ENCODE results near the gene IRX3. TPM values are rescaled to one million over a fixed set of nuclear protein-coding genes. Genes with fewer than 3 reads are reported as not detected.

The IRX3 gene
- total RNA-seq, 1 donor from 2014 or later: 0.11 TPM

DNA sequence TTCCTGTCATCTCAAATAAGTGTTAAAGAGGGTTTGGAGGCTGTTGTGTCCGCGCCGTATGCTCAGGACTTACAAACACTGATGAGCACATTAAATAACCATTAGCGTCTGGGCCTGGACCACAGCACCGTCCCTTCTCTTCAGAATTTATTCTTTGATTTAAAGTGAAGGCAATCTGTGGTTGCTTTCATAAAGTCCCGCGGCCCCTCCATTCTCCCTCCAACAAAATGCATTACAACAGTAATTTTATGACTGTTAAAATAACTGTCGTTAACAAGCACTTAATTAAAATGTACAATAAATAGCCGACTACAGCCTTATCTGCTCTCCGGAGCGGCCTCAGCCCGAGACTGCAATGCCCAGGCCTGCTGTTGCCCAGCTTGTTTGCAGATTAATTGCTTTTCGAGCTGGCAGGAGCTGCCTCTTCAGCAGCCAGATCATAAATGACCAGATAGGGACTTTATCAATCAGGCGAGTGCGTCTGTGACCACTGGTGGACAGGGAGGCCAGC lies 30.6 kb upstream of the IRX3 start:
- H3K4me3 ChIP-seq: no peak overlapping the region
- H3K36me3 ChIP-seq: no peaks in the 10 kb centered on the region
- TF ChIP-seq, protein P1, sequence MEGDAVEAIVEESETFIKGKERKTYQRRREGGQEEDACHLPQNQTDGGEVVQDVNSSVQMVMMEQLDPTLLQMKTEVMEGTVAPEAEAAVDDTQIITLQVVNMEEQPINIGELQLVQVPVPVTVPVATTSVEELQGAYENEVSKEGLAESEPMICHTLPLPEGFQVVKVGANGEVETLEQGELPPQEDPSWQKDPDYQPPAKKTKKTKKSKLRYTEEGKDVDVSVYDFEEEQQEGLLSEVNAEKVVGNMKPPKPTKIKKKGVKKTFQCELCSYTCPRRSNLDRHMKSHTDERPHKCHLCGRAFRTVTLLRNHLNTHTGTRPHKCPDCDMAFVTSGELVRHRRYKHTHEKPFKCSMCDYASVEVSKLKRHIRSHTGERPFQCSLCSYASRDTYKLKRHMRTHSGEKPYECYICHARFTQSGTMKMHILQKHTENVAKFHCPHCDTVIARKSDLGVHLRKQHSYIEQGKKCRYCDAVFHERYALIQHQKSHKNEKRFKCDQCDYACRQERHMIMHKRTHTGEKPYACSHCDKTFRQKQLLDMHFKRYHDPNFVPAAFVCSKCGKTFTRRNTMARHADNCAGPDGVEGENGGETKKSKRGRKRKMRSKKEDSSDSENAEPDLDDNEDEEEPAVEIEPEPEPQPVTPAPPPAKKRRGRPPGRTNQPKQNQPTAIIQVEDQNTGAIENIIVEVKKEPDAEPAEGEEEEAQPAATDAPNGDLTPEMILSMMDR (IDR thresholded peaks at IDR 0.05): no peak
- no peak overlapping the region for H3K27ac ChIP-seq
- intact Hi-C loops (cut with DNase I): no loop called here
- no peaks in the 10 kb centered on the region for H3K4me1 ChIP-seq
- H3K9me3 ChIP-seq: no peaks in the 10 kb centered on the region
- no peak for DNase-seq (ENCODE audit: low spot score in 2 of 2)
- H3K27me3 ChIP-seq: no peaks in the 10 kb centered on the region

DNA sequence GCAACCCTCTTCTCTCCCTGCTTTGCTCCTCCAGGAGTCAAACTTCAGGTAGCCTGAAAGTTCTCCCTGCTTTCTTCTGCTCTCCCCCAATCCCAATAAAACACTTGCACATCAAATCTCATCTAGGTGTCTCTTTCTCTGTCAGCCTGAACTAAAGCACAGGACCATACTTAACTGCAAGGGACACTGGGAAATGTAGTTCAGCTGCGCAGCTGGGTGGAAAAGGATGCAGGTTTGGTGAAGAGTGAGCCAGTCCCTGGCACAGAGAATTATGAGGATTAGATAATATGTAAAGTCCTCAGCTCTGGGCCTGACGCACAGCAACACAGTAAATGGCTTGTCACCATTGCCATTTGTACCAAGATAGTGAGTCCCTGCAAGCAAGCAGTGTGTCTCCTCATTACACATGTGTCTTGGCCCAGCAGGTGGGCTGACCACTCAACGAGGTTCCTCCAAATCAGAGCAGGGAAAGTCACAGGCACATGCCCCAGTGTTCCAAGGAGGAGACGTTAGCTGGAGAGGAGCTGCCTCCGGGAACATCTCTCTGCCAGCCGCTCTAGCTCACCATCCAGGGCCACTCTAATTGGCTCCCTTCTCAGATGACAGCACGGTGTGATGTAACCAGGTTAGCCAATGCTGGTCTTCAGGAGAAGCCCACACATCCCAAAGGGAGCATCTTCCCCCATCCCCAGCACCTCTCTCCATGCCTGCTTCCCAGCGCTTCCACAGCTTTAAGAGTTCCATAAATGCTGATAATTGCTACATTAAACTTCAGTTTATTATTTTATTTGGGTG lies 29.7 kb upstream of the IRX3 start:
- intact Hi-C loops (cut with DNase I): no loop called here
- Histone ChIP-seq H3K9me3 (no peaks in the 10 kb centered on the region), H3K36me3 (no peaks in the 10 kb centered on the region), H3K27me3 (no peaks in the 10 kb centered on the region), H3K27ac (no peak overlapping the region), H3K4me1 (no peaks in the 10 kb centered on the region), H3K4me3 (no peak overlapping the region)
- TF ChIP-seq, protein P1 (IDR thresholded peaks at IDR 0.05): no peak
- no peak for DNase-seq (ENCODE audit: low spot score in 2 of 2)

DNA sequence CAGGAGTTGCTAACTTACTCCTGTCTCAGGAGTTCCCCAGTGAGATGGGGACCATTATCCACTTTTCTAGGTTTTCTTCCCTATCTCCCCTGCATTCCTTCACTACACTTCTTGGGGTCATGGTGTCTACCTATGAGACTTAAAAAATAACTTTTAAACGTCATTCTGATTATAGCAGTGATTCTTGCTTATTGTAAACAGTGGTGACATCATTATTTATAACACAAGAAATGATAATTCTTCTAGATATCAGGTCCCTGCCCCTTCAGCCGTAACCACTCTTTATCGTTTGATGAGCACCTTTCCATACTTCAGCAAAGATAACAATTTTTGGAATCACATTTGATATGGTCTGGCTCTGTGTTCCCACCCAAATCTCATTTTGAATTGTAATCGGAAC lies 27.2 kb upstream of the IRX3 start:
- Histone ChIP-seq H3K36me3 (no peaks in the 10 kb centered on the region), H3K4me3 (no peak overlapping the region), H3K27ac (no peak overlapping the region), H3K27me3 (no peaks in the 10 kb centered on the region), H3K9me3 (no peaks in the 10 kb centered on the region), H3K4me1 (no peaks in the 10 kb centered on the region)
- DNase-seq (ENCODE audit: low spot score in 2 of 2): no peak
- TF ChIP-seq, protein P1 (IDR thresholded peaks at IDR 0.05): no peak
- intact Hi-C loops (cut with DNase I): no loop called here

DNA sequence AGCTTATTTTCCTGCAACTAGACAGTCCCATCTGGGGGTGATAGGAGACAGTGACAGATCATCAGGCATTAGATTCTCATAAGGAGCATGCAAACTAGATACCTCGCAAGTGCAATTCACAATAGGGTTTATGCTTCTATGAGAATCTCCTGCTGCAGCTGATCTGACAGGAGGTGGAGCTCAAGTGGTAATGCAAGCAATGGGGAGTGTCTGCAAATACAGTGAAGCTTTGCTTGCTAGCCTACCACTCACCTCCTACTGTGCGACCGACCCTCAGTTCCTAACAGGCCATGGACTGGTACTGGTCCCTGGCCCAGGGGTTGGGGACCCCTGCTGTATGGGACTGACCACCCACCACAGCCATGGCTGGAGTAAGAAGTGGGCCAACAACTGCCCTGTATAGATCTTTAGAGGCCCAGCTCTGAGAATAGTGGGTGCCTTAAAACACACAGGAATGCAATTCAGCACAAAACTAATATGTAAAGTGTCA lies 26.0 kb upstream of the IRX3 start:
- Histone ChIP-seq H3K4me3 (no peak overlapping the region), H3K27ac (no peak overlapping the region), H3K36me3 (no peaks in the 10 kb centered on the region), H3K27me3 (no peaks in the 10 kb centered on the region), H3K4me1 (no peaks in the 10 kb centered on the region), H3K9me3 (no peaks in the 10 kb centered on the region)
- intact Hi-C loops (cut with DNase I): no loop called here
- no peak for DNase-seq (ENCODE audit: low spot score in 2 of 2)
- TF ChIP-seq, protein P1 (IDR thresholded peaks at IDR 0.05): no peak

DNA sequence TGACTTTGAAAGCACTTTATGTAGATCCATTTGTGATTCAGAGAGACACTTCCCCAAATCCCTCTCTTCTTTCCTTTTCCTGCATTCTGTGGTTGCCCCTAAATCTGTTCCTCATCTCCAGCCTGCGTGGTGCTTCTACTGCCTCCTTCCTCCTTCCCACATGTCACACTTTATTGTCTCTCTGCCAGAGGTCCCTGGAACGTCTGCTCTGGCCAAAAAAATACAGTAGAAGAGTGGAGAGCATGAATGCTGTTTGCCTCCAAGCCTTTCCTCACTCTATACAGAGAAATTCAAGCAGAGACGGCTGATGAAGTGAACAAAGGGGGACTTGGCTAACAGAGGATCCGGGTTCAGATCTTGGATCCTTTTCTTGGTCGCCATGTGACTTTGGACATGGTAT lies 22.8 kb upstream of the IRX3 start:
- DNase-seq (ENCODE audit: low spot score in 2 of 2): no peak
- Histone ChIP-seq H3K27ac (no peak overlapping the region), H3K9me3 (no peaks in the 10 kb centered on the region), H3K36me3 (no peaks in the 10 kb centered on the region), H3K4me1 (no peaks in the 10 kb centered on the region), H3K27me3 (no peaks in the 10 kb centered on the region), H3K4me3 (no peak overlapping the region)
- intact Hi-C loops (cut with DNase I): no loop called here
- TF ChIP-seq, protein P1 (IDR thresholded peaks at IDR 0.05): no peak
